HEK293T (cell line): ENCODE data around the gene RING1.

ENCODE experiments used
- CTCF ChIA-PET: fragments of 350-600 bp; formaldehyde crosslinking; extraction: SDS; loops from one replicate; lab custom pipeline; 2021; ENCODE audit warnings: antibody characterized with exemption, inconsistent platforms; lab: Yijun Ruan, JAX
- POLR2A ChIA-PET: fragments of 350-600 bp; formaldehyde crosslinking; extraction: SDS; loops from one replicate; lab custom pipeline; 2020; ENCODE audit warnings: antibody characterized with exemption, inconsistent platforms; lab: Yijun Ruan, JAX
- DNase-seq: peaks from one replicate; pipeline ENCODE4 v3.0.0; 2012; ENCODE audit warnings: mixed read lengths; ENCODE audit errors: extremely low spot score
- ARNT ChIP-seq: fragments of 450-650 bp; IDR thresholded peaks from 2 replicates; pipeline ENCODE4 v1.6.1; 2017; ENCODE audit warnings: mild to moderate bottlenecking
- BHLHE40 ChIP-seq: fragments of 450-650 bp; IDR thresholded peaks from 2 replicates; pipeline ENCODE4 v1.6.1; 2016; ENCODE audit warnings: mild to moderate bottlenecking, moderate library complexity, borderline replicate concordance
- CTBP1 ChIP-seq: fragments of 450-650 bp; IDR thresholded peaks from 2 replicates; pipeline ENCODE4 v1.6.1; 2016; ENCODE audit warnings: borderline replicate concordance
- ELF4 ChIP-seq: fragments of 450-650 bp; IDR thresholded peaks from 2 replicates; pipeline ENCODE4 v1.6.1; 2017; ENCODE audit warnings: antibody characterized with exemption
- FOXA1 ChIP-seq: fragments of 450-650 bp; IDR thresholded peaks from 2 replicates; pipeline ENCODE4 v1.6.1; 2016; ENCODE audit warnings: mild to moderate bottlenecking
- FOXK2 ChIP-seq: fragments of 450-650 bp; IDR thresholded peaks from 2 replicates; pipeline ENCODE4 v1.6.1; 2016; ENCODE audit warnings: mild to moderate bottlenecking
- FOXM1 ChIP-seq: fragments of 450-650 bp; IDR thresholded peaks from 2 replicates; pipeline ENCODE4 v1.6.1; 2017; ENCODE audit warnings: mild to moderate bottlenecking, borderline replicate concordance
- HDGF ChIP-seq: fragments of 450-650 bp; IDR thresholded peaks from 2 replicates; pipeline ENCODE4 v1.6.1; 2017; ENCODE audit warnings: antibody characterized with exemption, borderline replicate concordance
- L3MBTL2 ChIP-seq: fragments of 450-650 bp; conservative IDR thresholded peaks from 2 replicates; pipeline ENCODE4 v1.6.1; 2016; ENCODE audit warnings: mild to moderate bottlenecking
- LEF1 ChIP-seq: fragments of 450-650 bp; IDR thresholded peaks from 2 replicates; pipeline ENCODE4 v1.6.1; 2017; ENCODE audit warnings: mild to moderate bottlenecking, borderline replicate concordance
- NFRKB ChIP-seq: fragments of 450-650 bp; IDR thresholded peaks from 2 replicates; pipeline ENCODE4 v1.6.1; 2016; ENCODE audit warnings: mild to moderate bottlenecking, moderate library complexity
- PKNOX1 ChIP-seq: fragments of 450-650 bp; IDR thresholded peaks from 2 replicates; pipeline ENCODE4 v1.6.1; 2016
- SP1 ChIP-seq: fragments of 450-650 bp; IDR thresholded peaks from 2 replicates; pipeline ENCODE4 v1.6.1; 2017
- SUZ12 ChIP-seq: fragments of 450-650 bp; IDR thresholded peaks from 2 replicates; pipeline ENCODE4 v1.6.1; 2016; ENCODE audit warnings: mild to moderate bottlenecking
- TARDBP ChIP-seq: fragments of 450-650 bp; IDR thresholded peaks from 2 replicates; pipeline ENCODE4 v1.6.1; 2016
- ZNF384 ChIP-seq: fragments of 450-650 bp; IDR thresholded peaks from 2 replicates; pipeline ENCODE4 v1.6.1; 2016

Gene RING1

GRCh38 chr6:33205191-33206026 is 2.9 kb upstream of the RING1 start:
- ChIA-PET CTCF (interaction anchor here (0.7 to 1.5 kb wide), 2 partner anchors 43 to 50 kb away, joined by 3 read pairs; no protein-coding TSS in a partner anchor), POLR2A (interaction anchor here (1.8 to 2.4 kb wide), 2 partner anchors 44 to 66 kb away, joined by 6 to 25 read pairs; partner anchors contain the start of genes RPS18 and VPS52)
- no peak for DNase-seq
- TF ChIP-seq FOXK2 = no peak
- no peak for TF ChIP-seq ZNF384
- no peak for TF ChIP-seq HDGF
- TF ChIP-seq LEF1 = no peak
- no peak for TF ChIP-seq ELF4
- no peak for TF ChIP-seq BHLHE40
- no peak for TF ChIP-seq PKNOX1
- no peak for TF ChIP-seq ARNT
- no peak for TF ChIP-seq NFRKB
- no peak for TF ChIP-seq TARDBP
- no peak for TF ChIP-seq L3MBTL2
- no peak for TF ChIP-seq FOXA1
- no peak for TF ChIP-seq SUZ12
- no peak for TF ChIP-seq CTBP1
- no peak for TF ChIP-seq FOXM1
- TF ChIP-seq SP1 = no peak

- TF ChIP-seq TARDBP (no peak), LEF1 (no peak), FOXK2 (no peak), L3MBTL2 (no peak), PKNOX1 (no peak), SP1 (no peak), FOXA1 (no peak), ZNF384 (no peak), NFRKB (no peak), ARNT (no peak)
- ChIA-PET POLR2A (interaction anchor here (1.8 to 5.8 kb wide), 3 partner anchors 42 to 65 kb away, joined by 6 to 64 read pairs (median 25); partner anchors contain the start of genes RPS18 and VPS52), CTCF (interaction anchor here (1.5 kb wide), 1 partner anchor 49 kb away, joined by 3 read pairs; no protein-coding TSS in a partner anchor)
- DNase-seq = no peak
Measured at GRCh38 chr6:33206027-33206863, 2.1 kb upstream of the RING1 start.

GRCh38 chr6:33206864-33207551 is 1.3 kb upstream of the RING1 start:
- ChIA-PET CTCF (no interaction called here), POLR2A (interaction anchor here (0.5 to 5.8 kb wide), 11 partner anchors 8 to 323 kb away, joined by 3 to 64 read pairs (median 3); partner anchors contain the start of genes B3GALT4, RPS18 and VPS52)
- TF ChIP-seq LEF1 (no peak), NFRKB (no peak), L3MBTL2 (no peak), ARNT (no peak), FOXA1 (no peak), FOXK2 (no peak), TARDBP (no peak), ZNF384 (no peak), BHLHE40 (no peak), FOXM1 (no peak)
- DNase-seq = no peak

- peak; percentile 32 for DNase-seq
- ChIA-PET POLR2A (interaction anchor here (0.5 to 5.8 kb wide), 15 partner anchors 8 to 324 kb away, joined by 3 to 64 read pairs (median 5); partner anchors contain the start of genes B3GALT4, RPS18 and VPS52), CTCF (no interaction called here)
- TF ChIP-seq BHLHE40 (no peak), FOXK2 (no peak), FOXA1 (no peak), PKNOX1 (no peak), SUZ12 (no peak), ELF4 (no peak), HDGF (no peak), ZNF384 (no peak), CTBP1 (no peak)
Measured at GRCh38 chr6:33207552-33208090, 679 bp upstream of the RING1 start.

GRCh38 chr6:33209856-33210255 is 1.6 kb downstream of the RING1 start:
- CTCF ChIA-PET = no interaction called here
- POLR2A ChIA-PET = interaction anchor here (1.5 to 5.8 kb wide), 2 partner anchors 16 to 39 kb away, joined by 3 to 64 read pairs; no protein-coding TSS in a partner anchor
- DNase-seq = no peak
- no peak for TF ChIP-seq PKNOX1
- no peak for TF ChIP-seq L3MBTL2
- no peak for TF ChIP-seq ARNT
- no peak for TF ChIP-seq TARDBP
- TF ChIP-seq FOXM1 = no peak
- TF ChIP-seq BHLHE40 = no peak
- no peak for TF ChIP-seq LEF1
- no peak for TF ChIP-seq FOXA1
- TF ChIP-seq ELF4 = no peak
- no peak for TF ChIP-seq SP1
- TF ChIP-seq FOXK2 = no peak
- no peak for TF ChIP-seq SUZ12
- TF ChIP-seq CTBP1 = no peak
- no peak for TF ChIP-seq ZNF384
- TF ChIP-seq HDGF = no peak
- TF ChIP-seq NFRKB = no peak
